ENCODE results near the gene ANKLE2. TPM values are rescaled to one million over a fixed set of nuclear protein-coding genes. Genes with fewer than 3 reads are reported as not detected.

ANKLE2 gene
- total and polyA plus RNA-seq, 2 of the 13 experiments (the other 11 are each of a cell fraction or from before 2014, with no cell fraction given), result 35.3 to 37.1 TPM

DNA sequence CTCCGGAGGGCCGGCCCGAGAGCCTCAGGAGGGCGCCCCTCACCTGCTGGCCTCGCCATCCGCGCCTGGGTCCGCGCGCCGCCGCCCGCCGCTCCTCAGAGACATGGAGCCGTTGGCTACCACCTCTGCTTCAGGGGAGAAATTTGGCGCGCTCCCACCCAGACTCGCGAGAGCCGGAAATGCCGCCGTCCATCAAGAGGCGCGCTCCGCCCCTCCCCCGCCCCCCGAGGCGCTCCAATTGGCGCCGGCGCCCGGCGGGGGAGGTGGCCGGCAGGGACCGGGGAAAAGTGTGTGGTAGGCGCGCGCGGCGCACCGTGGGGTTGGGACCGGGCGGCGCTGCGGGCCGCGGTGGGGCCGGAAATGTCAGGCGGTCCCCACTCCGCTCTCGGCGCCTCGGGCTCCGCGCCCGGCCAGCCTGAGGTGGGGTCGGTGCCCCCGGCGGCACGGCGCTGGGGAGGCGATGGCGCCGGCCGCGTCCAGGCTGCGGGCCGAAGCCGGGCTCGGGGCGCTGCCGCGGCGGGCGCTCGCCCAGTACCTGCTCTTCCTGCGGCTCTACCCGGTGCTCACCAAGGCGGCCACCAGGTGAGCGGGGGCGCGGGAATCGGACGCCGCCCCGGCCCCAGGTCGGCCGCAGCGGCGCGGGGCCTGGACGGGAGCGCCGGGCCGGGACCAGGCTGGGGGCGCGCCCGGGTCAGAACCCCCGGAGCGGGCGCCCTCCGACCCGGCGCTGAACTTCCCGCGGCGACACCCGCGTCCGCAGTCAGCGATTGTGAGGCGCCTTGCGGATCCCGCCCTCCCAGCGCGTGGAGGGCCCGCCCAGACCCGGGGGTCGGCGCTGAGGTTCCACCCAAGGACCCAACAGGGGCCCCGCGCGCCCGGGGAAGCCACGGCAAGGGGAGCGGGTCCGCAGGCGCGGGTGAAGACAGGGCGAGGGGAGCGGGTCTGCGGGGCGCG lies 74.1 kb downstream of the ANKLE2 start, which contains the start of the genes POLE and PXMP2 (continued):
- TF ChIP-seq EP300 (IDR thresholded peaks at IDR 0.05; ENCODE audit: low read depth in 2 of 2, low read length in 2 of 2) (no peak), EP300 (CRISPR knock-in tag; IDR thresholded peaks at IDR 0.05; ENCODE audit: borderline replicate concordance) (0 out of 2 replicates have a peak, but pooled peaks have one; percentile 21), TBX3 (IDR thresholded peaks at IDR 0.05; ENCODE audit: borderline replicate concordance) (0 out of 2 replicates have a peak, but pooled peaks have one; percentile 41)

DNA sequence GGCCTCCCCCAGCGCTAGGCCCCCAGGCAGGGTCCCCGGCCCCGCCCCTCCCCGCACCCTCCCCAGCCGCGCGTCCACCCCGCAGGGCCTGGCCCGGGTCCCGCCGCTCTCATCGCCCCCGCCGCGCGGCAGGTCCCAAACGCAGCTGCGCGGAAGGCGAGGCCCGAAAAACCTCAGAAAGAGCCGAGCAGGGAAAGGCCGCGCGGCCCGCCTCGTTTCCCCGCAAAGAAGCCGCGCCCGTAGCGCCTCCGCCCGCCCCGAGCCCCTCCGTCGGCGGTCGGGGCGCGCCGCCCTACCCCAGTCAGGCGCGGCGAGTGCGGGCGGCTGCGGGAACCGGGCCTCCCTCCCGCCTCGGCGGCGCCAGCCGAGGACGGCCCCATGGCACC lies 74.8 kb downstream of the ANKLE2 start:
- H4K20me1 ChIP-seq (ENCODE audit: insufficient read depth, low read length), result peaks cover 6% of the 10 kb centered on the region; the same call in 1 of the 2 replicates
- in situ Hi-C loops (cut with HindIII; ENCODE audit: extremely low pct_ligation_motif_present, low pct_unique_long_range_greater_than_20kb), result no loop called here
- ATAC-seq (peak; percentile 1; the same call in 2 of the 3 replicates), DNase-seq (ENCODE audit: low spot score) (no peak), FAIRE-seq (no peak)
- ChIA-PET CTCF (ENCODE audit: low intra/inter-chr PET ratio, low total read pairs) (no interaction called here), POLR2A (no interaction called here)
- intact Hi-C loops (cut with micrococcal nuclease; ENCODE audit: unreplicated experiment), result no loop called here
- H3K9ac ChIP-seq (ENCODE audit: insufficient read depth, low read depth, low read length), result peak overlapping the region; percentile 80
- peaks cover 39% of the 10 kb centered on the region for H3K79me2 ChIP-seq (ENCODE audit: insufficient read depth, low read length)
- TF ChIP-seq, protein P1, sequence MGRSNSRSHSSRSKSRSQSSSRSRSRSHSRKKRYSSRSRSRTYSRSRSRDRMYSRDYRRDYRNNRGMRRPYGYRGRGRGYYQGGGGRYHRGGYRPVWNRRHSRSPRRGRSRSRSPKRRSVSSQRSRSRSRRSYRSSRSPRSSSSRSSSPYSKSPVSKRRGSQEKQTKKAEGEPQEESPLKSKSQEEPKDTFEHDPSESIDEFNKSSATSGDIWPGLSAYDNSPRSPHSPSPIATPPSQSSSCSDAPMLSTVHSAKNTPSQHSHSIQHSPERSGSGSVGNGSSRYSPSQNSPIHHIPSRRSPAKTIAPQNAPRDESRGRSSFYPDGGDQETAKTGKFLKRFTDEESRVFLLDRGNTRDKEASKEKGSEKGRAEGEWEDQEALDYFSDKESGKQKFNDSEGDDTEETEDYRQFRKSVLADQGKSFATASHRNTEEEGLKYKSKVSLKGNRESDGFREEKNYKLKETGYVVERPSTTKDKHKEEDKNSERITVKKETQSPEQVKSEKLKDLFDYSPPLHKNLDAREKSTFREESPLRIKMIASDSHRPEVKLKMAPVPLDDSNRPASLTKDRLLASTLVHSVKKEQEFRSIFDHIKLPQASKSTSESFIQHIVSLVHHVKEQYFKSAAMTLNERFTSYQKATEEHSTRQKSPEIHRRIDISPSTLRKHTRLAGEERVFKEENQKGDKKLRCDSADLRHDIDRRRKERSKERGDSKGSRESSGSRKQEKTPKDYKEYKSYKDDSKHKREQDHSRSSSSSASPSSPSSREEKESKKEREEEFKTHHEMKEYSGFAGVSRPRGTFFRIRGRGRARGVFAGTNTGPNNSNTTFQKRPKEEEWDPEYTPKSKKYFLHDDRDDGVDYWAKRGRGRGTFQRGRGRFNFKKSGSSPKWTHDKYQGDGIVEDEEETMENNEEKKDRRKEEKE (IDR thresholded peaks at IDR 0.05), result no peak
- TF ChIP-seq, protein P2, sequence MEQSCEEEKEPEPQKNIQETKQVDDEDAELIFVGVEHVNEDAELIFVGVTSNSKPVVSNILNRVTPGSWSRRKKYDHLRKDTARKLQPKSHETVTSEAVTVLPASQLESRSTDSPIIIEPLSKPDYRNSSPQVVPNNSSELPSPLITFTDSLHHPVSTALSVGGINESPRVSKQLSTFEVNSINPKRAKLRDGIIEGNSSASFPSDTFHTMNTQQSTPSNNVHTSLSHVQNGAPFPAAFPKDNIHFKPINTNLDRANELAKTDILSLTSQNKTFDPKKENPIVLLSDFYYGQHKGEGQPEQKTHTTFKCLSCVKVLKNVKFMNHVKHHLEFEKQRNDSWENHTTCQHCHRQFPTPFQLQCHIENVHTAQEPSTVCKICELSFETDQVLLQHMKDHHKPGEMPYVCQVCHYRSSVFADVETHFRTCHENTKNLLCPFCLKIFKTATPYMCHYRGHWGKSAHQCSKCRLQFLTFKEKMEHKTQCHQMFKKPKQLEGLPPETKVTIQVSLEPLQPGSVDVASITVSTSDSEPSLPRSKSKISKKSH (CRISPR knock-in tag; IDR thresholded peaks at IDR 0.05; ENCODE audit: borderline replicate concordance), result 0 out of 2 replicates have a peak, but pooled peaks have one; percentile 3
- TF ChIP-seq, protein P3, sequence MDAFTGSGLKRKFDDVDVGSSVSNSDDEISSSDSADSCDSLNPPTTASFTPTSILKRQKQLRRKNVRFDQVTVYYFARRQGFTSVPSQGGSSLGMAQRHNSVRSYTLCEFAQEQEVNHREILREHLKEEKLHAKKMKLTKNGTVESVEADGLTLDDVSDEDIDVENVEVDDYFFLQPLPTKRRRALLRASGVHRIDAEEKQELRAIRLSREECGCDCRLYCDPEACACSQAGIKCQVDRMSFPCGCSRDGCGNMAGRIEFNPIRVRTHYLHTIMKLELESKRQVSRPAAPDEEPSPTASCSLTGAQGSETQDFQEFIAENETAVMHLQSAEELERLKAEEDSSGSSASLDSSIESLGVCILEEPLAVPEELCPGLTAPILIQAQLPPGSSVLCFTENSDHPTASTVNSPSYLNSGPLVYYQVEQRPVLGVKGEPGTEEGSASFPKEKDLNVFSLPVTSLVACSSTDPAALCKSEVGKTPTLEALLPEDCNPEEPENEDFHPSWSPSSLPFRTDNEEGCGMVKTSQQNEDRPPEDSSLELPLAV (CRISPR knock-in tag; conservative IDR thresholded peaks at IDR 0.05; ENCODE audit: low read depth), result 0 out of 2 replicates have a peak, but pooled peaks have one; percentile 33
- TF ChIP-seq AGO2 (optimal IDR thresholded peaks at IDR 0.05; ENCODE audit: low read depth, low read length), result peak; percentile 33
- 0 out of 5 replicates have a peak, but pooled peaks cover 0 to 8% of the 10 kb centered on the region in 2 experiments for H3K36me3 ChIP-seq (replicated peaks in 1 of 2; ENCODE audit: control insufficient read depth in 1 of 2, insufficient read depth in 2 of 2, low read length in 2 of 2)
- peak overlapping the region; percentile 57 for H3K4me2 ChIP-seq (ENCODE audit: low read depth, low read length)
- H3K4me1 ChIP-seq (ENCODE audit: insufficient read depth, low read length), result peaks cover 25% of the 10 kb centered on the region
- no peaks in the 10 kb centered on the region for H3K27me3 ChIP-seq (ENCODE audit: control insufficient read depth in 1 of 2, insufficient read depth in 2 of 2, low read length in 2 of 2)
- no peak overlapping the region for H2AFZ ChIP-seq (ENCODE audit: low read length)
- WGBS (ENCODE audit: low lambda C conversion rate), result 0% methylated on average over 7 of the region's 55 CpGs
- H3K9me3 ChIP-seq (ENCODE audit: low read length), result no peaks in the 10 kb centered on the region
- H3K27ac ChIP-seq (ENCODE audit: extremely low read length, insufficient read depth, low read length), result peak overlapping the region; percentile 77
- BruUV-seq (replicated peaks), result no TSS peak
- H3K4me3 ChIP-seq (replicated peaks in 1 of 3; ENCODE audit: insufficient read depth in 1 of 3, low read depth in 2 of 3, low read length in 3 of 3), result peak overlapping the region; percentile 69 to 79 (median 78); a peak in 5 of 6 replicates
